B cell (primary cell): ENCODE data around the gene C10orf62. TPM values are rescaled to one million over a fixed set of nuclear protein-coding genes. Genes with fewer than 3 reads are reported as not detected.

Source experiments
- ATAC-seq: fragments of 200-7000 bp; cut with Tn5 transposase; one replicate; pipeline ENCODE4 v1.10.0; 2021; ENCODE audit warnings: low read depth, mild to moderate bottlenecking, moderate number of reproducible peaks, moderate library complexity
- CTCF ChIA-PET: fragments of 350-600 bp; sonication (Branson Sonifier 250); formaldehyde crosslinking; loops from one replicate; lab custom pipeline; 2021; ENCODE audit warnings: antibody characterized with exemption, inconsistent platforms; lab: Charles Lee
- POLR2A ChIA-PET: fragments of 350-600 bp; sonication (Branson Sonifier 250); formaldehyde crosslinking; loops from one replicate; lab custom pipeline; 2021; ENCODE audit warnings: antibody characterized with exemption; lab: Charles Lee
- DNase-seq: peaks from one replicate; pipeline ENCODE4 v3.0.0; 2013
- H2AFZ ChIP-seq: 2 replicates; pipeline ENCODE4 v1.6.1; 2012; ENCODE audit warnings: mild to moderate bottlenecking, low read depth, low read length; ENCODE audit not compliant: insufficient read depth, poor library complexity, severe bottlenecking
- H3K27ac ChIP-seq, 2 donors: 1 replicate in 1 of 2; 2 replicates in 1 of 2; pipeline ENCODE4 v1.5.1; 2012 to 2013; ENCODE audit warnings: low read length in 2 of 2, mild to moderate bottlenecking in 2 of 2, moderate library complexity in 1 of 2
- H3K27me3 ChIP-seq, 4 experiments: fragments of 200-600 bp in 1 of 4; sonication (generic) in 1 of 4; replicated peaks in 1 of 4; 1 replicate in 2 of 4; 2 replicates in 2 of 4; pipeline versions ENCODE4 v1.6.1 to v1.7.0; 2013 to 2016; ENCODE audit warnings: low read length in 3 of 4, mild to moderate bottlenecking in 2 of 4, mixed read lengths in 1 of 4, moderate library complexity in 1 of 4; ENCODE audit not compliant: insufficient read depth in 4 of 4, control insufficient read depth in 3 of 4; ENCODE audit errors: control extremely low read depth in 1 of 4
- H3K36me3 ChIP-seq, 2 experiments: replicated peaks in 1 of 2; 1 replicate in 1 of 2; 2 replicates in 1 of 2; pipeline versions ENCODE4 v1.6.1 to v1.7.1; 2013; ENCODE audit warnings: low read length in 1 of 2; ENCODE audit not compliant: insufficient read depth in 2 of 2, control insufficient read depth in 1 of 2; ENCODE audit errors: control extremely low read depth in 1 of 2, extremely low read depth in 1 of 2
- H3K4me1 ChIP-seq, 2 donors: fragments of 200-600 bp in 1 of 2; sonication (generic) in 1 of 2; 1 replicate in 1 of 2; 2 replicates in 1 of 2; pipeline versions ENCODE4 v1.5.1 to v1.6.1; 2013 to 2017; ENCODE audit warnings: low read length in 2 of 2; ENCODE audit not compliant: control insufficient read depth in 2 of 2, insufficient read depth in 2 of 2
- H3K4me2 ChIP-seq: replicated peaks from 2 replicates; pipeline ENCODE3; 2012; ENCODE audit warnings: mild to moderate bottlenecking, low read depth, low read length; ENCODE audit not compliant: poor library complexity, severe bottlenecking
- H3K4me3 ChIP-seq, 5 experiments: fragments of 200-600 bp in 1 of 5; sonication (generic) in 1 of 5; 1 replicate in 3 of 5; 2 replicates in 2 of 5; pipeline versions ENCODE4 v1.5.1 to v1.7.0; 2011 to 2016; ENCODE audit warnings: low read length in 4 of 5, mild to moderate bottlenecking in 4 of 5, low read depth in 2 of 5, control low read depth in 1 of 5, moderate library complexity in 1 of 5; ENCODE audit not compliant: insufficient read depth in 1 of 5; ENCODE audit errors: control extremely low read depth in 1 of 5, extremely low read depth in 1 of 5
- H3K79me2 ChIP-seq: fragments of 200-600 bp; sonication (generic); one replicate; pipeline ENCODE4 v1.6.0; 2016; ENCODE audit warnings: low read length; ENCODE audit not compliant: control insufficient read depth, insufficient read depth
- H3K9ac ChIP-seq: fragments of 200-600 bp; sonication (generic); 2 replicates; pipeline ENCODE4 v1.6.1; 2017; ENCODE audit warnings: mild to moderate bottlenecking, low read length, moderate library complexity
- H3K9me3 ChIP-seq, 3 donors: one replicate each; pipeline versions ENCODE4 v1.6.1 to v1.7.1; 2013; ENCODE audit warnings: low read length in 2 of 3; ENCODE audit not compliant: control insufficient read depth in 2 of 3, insufficient read depth in 1 of 3; ENCODE audit errors: control extremely low read depth in 1 of 3
- H4K20me1 ChIP-seq: 2 replicates; pipeline ENCODE4 v1.6.0; 2012; ENCODE audit warnings: mild to moderate bottlenecking, low read length; ENCODE audit not compliant: insufficient read depth, control insufficient read depth, poor library complexity, severe bottlenecking
- H3K27ac Mint-ChIP-seq: one replicate; pipeline ENCODE4 v1.8.0; 2021; ENCODE audit warnings: mixed read lengths
- H3K27me3 Mint-ChIP-seq: one replicate; pipeline ENCODE4 v1.8.0; 2021; ENCODE audit warnings: mixed read lengths
- H3K4me1 Mint-ChIP-seq: one replicate; pipeline ENCODE4 v1.8.0; 2021; ENCODE audit warnings: mixed read lengths
- H3K4me3 Mint-ChIP-seq: one replicate; pipeline ENCODE4 v1.8.0; 2021; ENCODE audit warnings: mixed read lengths
- H3K9me3 Mint-ChIP-seq: one replicate; pipeline ENCODE4 v1.8.0; 2022; ENCODE audit warnings: mixed read lengths; ENCODE audit not compliant: insufficient read depth
- EZH2 ChIP-seq: IDR thresholded peaks from 2 replicates; pipeline ENCODE4 v1.6.1; 2012; ENCODE audit warnings: borderline replicate concordance, low read depth, mild to moderate bottlenecking, moderate library complexity, low read length; ENCODE audit not compliant: insufficient read depth, poor library complexity, severe bottlenecking
- WGBS: methylation state at CpG from one replicate; pipeline ENCODE4 v1.1.5; 2013; ENCODE audit warnings: missing lambda C conversion rate; ENCODE audit not compliant: insufficient coverage; 5-methylcytosine and 5-hydroxymethylcytosine counted together
- intact Hi-C: fragments of 100-400 bp; cut with micrococcal nuclease; formaldehyde crosslinking; loops from one replicate; pipeline ENCODE4 v1.10.0; 2022
- polyA plus RNA-seq: library from polyadenylated mRNA; depleted of rRNA; stranded (reverse); fragments of >200 nt; gene quantifications from 2 replicates; pipeline ENCODE4 v1.2.3, GENCODE V29; 2012
- total RNA-seq, 2 donors: library from RNA; stranded (reverse); fragments of 120-200 nt in 1 of 2; gene quantifications; 1 replicate in 1 of 2; 2 replicates in 1 of 2; pipeline versions ENCODE4 v1.2.3 to v1.2.4, GENCODE V29; 2013 to 2022
- TF ChIP-seq, protein P1 (sequence below): fragments of 200-600 bp; IDR thresholded peaks from one replicate; pipeline ENCODE4 v1.8.0; 2022; ENCODE audit warnings: antibody characterized with exemption, mild to moderate bottlenecking

C10orf62 gene
- total and polyA plus RNA-seq, 2 donors (not counting 1 experiment from before 2014, with no cell fraction given) = not detected

DNA sequence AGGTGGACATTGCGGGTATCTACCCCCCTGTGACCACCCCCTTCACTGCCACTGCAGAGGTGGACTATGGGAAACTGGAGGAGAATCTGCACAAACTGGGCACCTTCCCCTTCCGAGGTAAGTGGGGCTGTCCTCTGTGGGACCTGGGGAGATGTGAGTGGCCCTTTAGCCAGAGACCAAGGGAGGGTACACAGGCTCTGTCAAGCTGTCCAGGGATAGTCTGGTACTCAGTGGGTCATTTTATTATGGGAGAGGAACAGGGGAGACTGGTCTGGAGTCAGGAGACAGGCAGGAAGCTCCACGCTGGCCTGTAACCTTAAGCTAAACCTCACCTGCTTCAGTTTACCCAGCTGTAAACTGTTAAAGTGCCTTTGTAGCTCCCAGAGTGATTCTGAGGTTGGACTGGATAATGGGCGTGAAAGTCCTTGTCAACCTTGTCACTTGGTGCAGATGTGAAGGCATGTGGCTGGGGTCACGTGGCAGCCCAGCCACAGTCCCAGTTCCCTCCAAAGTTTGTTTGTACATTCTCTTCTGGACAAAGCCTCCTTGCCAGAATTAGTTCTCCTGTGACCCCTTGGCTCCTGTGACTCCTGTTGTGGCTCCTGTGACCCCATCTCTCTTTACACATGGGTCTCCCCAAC is 4.6 kb upstream of the C10orf62 start:
- TF ChIP-seq EZH2 = no peak
- TF ChIP-seq, protein P1, sequence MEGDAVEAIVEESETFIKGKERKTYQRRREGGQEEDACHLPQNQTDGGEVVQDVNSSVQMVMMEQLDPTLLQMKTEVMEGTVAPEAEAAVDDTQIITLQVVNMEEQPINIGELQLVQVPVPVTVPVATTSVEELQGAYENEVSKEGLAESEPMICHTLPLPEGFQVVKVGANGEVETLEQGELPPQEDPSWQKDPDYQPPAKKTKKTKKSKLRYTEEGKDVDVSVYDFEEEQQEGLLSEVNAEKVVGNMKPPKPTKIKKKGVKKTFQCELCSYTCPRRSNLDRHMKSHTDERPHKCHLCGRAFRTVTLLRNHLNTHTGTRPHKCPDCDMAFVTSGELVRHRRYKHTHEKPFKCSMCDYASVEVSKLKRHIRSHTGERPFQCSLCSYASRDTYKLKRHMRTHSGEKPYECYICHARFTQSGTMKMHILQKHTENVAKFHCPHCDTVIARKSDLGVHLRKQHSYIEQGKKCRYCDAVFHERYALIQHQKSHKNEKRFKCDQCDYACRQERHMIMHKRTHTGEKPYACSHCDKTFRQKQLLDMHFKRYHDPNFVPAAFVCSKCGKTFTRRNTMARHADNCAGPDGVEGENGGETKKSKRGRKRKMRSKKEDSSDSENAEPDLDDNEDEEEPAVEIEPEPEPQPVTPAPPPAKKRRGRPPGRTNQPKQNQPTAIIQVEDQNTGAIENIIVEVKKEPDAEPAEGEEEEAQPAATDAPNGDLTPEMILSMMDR = no peak
- H3K4me2 ChIP-seq = no peak overlapping the region
- no peak overlapping the region for H3K27ac ChIP-seq
- no peak overlapping the region for H3K9ac ChIP-seq
- no peak overlapping the region for H3K4me3 Mint-ChIP-seq
- H4K20me1 ChIP-seq = no peaks in the 10 kb centered on the region
- no peak for DNase-seq
- CTCF ChIA-PET = no interaction called here
- no peak overlapping the region for H2AFZ ChIP-seq
- no peaks in the 10 kb centered on the region for H3K79me2 ChIP-seq
- H3K9me3 Mint-ChIP-seq = no peaks in the 10 kb centered on the region
- POLR2A ChIA-PET = no interaction called here
- no peaks in the 10 kb centered on the region for H3K9me3 ChIP-seq
- 95% methylated on average over 4 of the region's 5 CpGs for WGBS
- no peaks in the 10 kb centered on the region for H3K4me1 Mint-ChIP-seq
- H3K4me1 ChIP-seq = no peaks in the 10 kb centered on the region
- no peaks in the 10 kb centered on the region for H3K27me3 ChIP-seq
- intact Hi-C loops = no loop called here
- ATAC-seq = no peak
- H3K27ac Mint-ChIP-seq = no peak overlapping the region
- H3K27me3 Mint-ChIP-seq = peaks cover 3% of the 10 kb centered on the region
- no peak overlapping the region for H3K4me3 ChIP-seq
- no peaks in the 10 kb centered on the region for H3K36me3 ChIP-seq

GRCh38 chr10:97585439-97585811 is 4.1 kb upstream of the C10orf62 start:
- H3K4me1 ChIP-seq = no peaks in the 10 kb centered on the region
- POLR2A ChIA-PET = no interaction called here
- H3K4me3 Mint-ChIP-seq = no peak overlapping the region
- no peak overlapping the region for H3K4me3 ChIP-seq
- no peaks in the 10 kb centered on the region for H3K36me3 ChIP-seq
- CTCF ChIA-PET = no interaction called here
- intact Hi-C loops = no loop called here
- H3K27me3 Mint-ChIP-seq = peaks cover 3% of the 10 kb centered on the region
- H4K20me1 ChIP-seq = no peaks in the 10 kb centered on the region
- H3K9me3 ChIP-seq = no peaks in the 10 kb centered on the region
- TF ChIP-seq, protein P1 = no peak
- no peak for TF ChIP-seq EZH2
- 93% methylated on average over 4 of the region's 5 CpGs for WGBS
- H3K9me3 Mint-ChIP-seq = no peaks in the 10 kb centered on the region
- H3K4me1 Mint-ChIP-seq = no peaks in the 10 kb centered on the region
- H3K27ac Mint-ChIP-seq = no peak overlapping the region
- DNase-seq (no peak), ATAC-seq (no peak)
- H2AFZ ChIP-seq = no peak overlapping the region
- H3K9ac ChIP-seq = no peak overlapping the region
- H3K79me2 ChIP-seq = no peaks in the 10 kb centered on the region
- no peaks in the 10 kb centered on the region for H3K27me3 ChIP-seq
- no peak overlapping the region for H3K27ac ChIP-seq
- H3K4me2 ChIP-seq = no peak overlapping the region
